Stimulated activated CD4-positive, alpha-beta T cell treated with anti-CD3 and anti-CD28 coated beads, Interleukin-15, amount 100 ng/mL, for 48 hours (primary cell): ENCODE data around the gene TIMM8A.

Experiments
- DNase-seq, 2 donors: peaks; one replicate each; pipeline ENCODE4 v3.0.0-alpha.2; 2020; ENCODE audit warnings: low read depth in 2 of 2

TIMM8A gene

DNA sequence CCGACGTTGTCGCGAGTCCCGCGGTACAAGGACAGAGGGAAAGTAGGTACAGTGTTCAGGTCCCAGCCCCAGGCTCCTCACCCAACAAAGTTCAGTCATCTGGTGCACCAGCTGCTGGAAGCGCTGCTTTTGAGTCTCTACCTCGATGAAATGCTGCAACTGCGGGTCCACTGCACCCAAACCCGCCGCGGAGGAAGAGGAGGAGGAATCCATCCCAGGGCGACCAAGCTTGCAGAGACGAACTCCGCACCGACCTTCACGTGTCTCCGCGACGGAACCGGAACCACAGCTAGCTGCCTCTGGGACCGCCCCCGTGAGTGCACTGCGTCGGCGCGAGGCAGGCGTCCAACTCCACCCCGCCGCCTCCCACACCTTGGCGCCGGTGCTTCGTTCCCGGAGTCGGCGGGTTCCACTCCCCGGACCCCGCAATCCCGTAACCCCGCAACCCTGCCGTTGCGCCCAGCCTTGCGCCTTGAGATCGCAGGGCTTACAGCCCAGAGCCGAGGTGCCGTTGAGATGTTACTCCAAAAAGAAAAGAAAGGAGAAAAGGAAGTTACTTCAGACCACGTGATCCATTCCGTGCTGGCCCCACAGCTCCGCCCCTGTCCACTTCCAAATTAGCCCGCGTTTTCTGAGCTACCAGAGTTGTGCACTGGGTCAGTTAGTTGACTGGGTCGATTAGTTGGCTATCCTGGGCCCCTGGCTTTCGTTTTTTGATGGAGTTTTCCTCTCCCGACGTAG, at the start of gene TIMM8A:
TIMM8A (minus strand) TSS at position 291 of the 741 bp plus-strand sequence; CDS start at position 213, 78 bp downstream.
- peak; percentile 52 to 66 for DNase-seq

DNA sequence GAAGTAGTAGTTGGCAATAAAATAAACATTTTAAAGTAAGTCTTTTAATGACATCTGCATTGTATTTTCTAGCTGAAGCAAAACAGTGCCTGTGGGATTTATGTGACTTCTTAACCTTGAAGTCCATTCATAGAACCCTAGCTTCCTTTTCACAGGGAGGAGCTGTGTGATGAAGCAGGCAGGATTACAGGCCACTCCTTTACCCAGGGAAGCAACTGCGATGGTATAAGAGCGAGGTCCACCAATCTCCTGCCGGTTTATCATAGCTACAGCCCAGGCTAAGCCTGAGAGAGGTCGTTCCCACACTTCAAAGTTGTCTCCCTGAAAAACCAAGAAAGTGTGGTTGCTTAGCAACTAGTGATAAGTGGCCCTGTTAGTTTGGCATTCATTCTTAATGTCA, 49.2 kb upstream of the TIMM8A start:
- DNase-seq = no peak

GRCh38 chrX:101395789-101396188, 47.2 kb upstream of the TIMM8A start:
- no peak for DNase-seq

DNA sequence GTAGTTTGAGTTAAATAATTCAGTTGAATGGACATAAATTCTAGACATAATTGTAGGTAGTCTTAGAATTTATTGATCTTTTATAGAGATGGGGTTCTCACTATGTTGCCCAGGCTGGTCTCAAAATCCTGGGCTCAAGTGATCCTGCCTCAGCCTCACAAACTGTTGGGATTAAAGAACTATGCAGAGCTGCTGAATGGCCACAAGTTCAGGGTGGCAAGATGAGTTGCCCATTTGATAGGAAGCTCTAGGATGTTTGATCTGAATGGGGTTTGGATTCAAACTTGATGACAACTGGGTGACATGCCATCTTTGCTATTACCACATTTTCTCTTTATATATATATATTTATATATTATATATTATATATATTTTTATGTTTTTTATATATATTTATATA, 45.8 kb upstream of the TIMM8A start:
- DNase-seq = no peak

DNA sequence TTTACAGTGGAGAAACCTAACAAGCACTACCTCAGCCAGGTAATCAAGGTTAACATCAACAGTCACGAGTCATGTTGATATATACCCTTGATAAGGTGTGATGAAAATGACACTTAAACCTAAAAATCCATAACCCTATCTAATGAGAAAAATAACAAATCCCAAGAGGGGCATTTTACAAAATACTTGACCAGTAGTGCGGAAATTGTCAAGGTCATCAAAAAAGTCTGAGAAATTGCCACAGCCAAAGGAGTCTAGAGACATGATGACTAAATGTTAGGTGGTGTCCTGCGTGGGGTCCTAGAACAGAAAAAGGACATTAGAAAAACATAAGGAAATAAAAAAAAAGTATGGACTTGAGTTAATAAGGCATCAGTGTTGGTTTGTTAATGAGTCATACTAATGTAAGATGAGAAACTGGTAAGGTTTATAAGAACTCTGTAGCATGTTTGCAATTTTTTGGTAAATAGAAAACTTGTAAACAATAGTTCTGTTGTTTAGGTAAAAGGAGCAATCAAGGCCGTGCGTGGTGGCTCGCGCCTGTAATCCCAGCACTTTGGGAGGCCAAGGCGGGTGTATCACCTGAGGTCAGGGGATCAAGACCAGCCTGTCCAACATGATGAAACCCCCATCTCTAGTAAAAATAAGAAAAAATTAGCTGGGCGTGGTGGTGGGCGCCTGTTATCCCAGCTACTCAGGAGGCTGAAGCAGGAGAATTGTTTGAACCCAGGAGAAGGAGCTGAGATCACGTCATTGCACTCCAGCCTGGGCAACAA, 45.2 kb upstream of the TIMM8A start:
- DNase-seq = no peak

DNA sequence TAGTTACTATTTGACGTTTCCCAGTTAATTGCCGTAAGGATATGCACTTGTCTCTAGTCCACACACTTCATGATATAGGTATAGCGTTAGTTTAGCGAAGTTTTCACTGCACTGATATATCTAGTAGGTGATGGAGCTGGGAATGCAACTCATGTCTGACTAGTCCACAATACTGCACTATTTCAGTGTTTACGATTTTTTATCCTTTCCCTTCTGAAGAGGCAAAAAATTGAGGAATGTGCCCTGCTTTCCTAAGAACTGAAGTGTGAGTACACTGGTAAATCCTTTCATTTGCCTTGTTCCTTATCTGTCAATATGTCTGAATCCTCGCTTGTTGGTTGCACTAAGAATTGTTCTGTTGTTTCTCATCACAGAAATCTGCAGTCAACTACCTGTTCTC, 43.3 kb upstream of the TIMM8A start:
- DNase-seq = no peak

DNA sequence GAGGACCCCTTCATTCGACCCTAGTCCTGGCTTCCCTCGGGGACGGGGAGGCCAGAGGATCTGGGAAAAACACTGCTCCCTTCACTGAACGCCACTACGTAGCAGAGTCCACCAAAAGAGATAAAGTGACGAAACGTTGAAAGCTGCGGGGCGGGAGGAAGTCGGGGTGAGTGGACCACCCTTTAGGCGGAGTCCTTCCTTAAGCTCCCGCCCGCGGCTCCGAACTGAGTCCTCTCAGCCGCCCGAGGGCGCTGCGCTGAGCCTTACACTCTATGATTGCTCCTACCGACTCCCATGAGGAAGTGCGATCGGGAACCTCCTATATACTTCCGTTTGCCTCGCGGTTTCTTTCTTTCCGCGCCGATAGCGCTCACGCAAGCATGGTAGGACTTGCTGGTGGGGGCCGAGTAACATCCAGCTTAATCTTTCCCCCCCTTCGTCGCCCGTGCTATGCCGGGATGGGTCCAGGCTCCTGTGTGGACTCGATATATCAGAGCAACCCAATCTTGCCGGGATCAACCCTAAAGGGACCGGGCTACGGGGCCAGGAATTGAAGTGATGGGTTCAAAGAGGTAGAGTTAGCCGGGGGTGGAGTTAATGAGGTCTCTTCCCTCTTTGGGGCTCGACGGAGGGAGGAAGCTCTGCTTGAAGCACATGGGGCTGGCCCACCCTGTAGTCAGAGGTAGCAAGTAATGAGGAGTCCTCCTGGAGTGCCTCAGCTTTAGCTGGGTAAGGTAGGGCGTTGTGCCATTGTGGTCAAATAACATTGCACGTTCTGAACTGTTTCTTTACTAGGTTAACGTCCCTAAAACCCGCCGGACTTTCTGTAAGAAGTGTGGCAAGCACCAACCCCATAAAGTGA, 42.4 kb upstream of the TIMM8A start, which contains the start of gene RPL36A:
RPL36A (plus strand) TSS at position 348 of the 862 bp plus-strand sequence; CDS start at position 381, 33 bp downstream.
- peak; percentile 68 to 70 for DNase-seq

DNA sequence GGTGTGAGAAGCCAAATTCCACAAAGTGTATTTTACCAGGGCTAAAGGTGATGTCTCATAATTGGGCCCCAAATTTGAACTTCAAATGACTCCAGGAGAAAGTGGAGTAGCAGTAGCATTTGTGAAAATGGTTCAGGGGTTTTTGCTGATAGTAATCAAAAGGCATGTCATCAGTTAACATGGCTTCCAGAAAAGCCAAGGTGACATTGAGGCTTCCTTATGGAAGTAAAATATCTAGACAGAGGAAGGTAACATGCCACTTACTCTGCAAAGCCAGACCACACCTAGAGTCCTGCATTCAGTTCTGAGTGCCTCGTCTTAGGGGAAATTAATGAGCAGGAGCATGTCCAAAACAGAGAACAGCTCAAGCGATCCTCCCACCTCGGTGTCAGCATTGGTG, 40.1 kb upstream of the TIMM8A start:
- no peak for DNase-seq

- DNase-seq = no peak
Measured at GRCh38 chrX:101386542-101386885, 38.0 kb upstream of the TIMM8A start.

GRCh38 chrX:101385795-101386541, 37.4 kb upstream of the TIMM8A start, which contains the start of gene BTK:
TSS of gene BTK (minus strand) at chrX:101386191. CDS start at chrX:101375284, 10,907 bp downstream.
- DNase-seq = no peak

DNA sequence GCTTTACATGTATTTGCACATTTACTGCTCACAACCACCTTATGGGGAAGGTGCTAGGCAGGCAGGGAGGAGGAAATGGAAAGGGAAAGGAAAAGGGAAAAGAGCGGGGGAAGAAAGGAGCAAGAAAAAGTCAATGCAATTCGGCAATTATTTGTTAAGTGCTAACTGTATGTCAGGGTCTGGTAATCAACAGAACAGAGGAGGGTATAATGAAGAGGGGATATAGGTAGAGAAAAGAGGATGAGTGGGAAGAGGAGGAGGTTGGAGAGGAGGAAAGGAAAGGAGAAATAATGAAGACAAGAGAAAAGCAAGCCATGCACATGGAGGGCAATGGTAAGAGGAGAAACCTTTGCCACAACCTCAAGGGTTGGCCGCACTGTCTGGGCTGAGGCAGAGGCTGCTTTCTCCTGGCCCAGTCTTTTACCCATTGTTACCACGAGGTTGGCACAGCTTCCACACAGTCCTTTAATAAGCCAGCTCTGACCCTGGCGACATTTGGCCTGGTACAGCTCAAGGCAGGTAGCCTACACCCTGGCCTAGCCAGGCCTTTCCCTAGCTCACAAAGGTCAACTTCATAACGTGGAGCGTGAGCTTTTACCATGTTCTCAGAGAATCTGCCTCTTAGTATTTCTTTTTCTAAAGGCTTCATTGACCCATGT, 36.6 kb upstream of the TIMM8A start:
- DNase-seq = no peak

- no peak for DNase-seq
Measured at GRCh38 chrX:101383679-101384205, 35.2 kb upstream of the TIMM8A start.

- no peak for DNase-seq
Measured at GRCh38 chrX:101377547-101377946, 29.0 kb upstream of the TIMM8A start.

DNA sequence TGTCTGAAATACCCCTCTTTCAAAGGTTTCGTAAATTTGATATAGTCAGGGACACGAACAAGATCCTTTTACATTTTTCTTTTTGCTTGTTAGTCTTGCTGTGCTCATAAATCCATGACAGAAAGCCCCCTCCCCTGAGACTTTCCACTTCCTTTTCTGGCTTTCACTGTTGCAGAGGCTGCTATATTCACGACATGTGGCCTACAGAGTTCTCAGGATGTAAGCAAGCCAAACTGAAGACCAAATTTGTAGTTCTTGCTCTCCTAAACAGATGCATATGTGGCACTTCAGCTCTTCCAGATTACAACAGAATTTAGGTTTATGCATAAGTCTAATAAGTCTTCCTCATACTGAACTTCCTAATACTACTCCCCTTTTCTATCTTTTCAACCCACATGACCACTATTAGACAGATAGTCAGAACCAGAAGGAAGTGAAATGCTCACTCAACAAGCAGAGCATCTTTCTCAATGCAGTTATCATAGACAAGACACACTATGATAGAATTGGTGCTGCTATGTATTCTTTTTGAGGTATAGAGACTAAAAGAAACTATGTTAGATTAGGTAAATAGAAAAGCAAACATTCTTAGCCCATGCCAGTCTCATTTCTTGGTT, 22.5 kb upstream of the TIMM8A start:
- DNase-seq = no peak

GRCh38 chrX:101369687-101370086, 21.1 kb upstream of the TIMM8A start:
- DNase-seq = no peak

DNA sequence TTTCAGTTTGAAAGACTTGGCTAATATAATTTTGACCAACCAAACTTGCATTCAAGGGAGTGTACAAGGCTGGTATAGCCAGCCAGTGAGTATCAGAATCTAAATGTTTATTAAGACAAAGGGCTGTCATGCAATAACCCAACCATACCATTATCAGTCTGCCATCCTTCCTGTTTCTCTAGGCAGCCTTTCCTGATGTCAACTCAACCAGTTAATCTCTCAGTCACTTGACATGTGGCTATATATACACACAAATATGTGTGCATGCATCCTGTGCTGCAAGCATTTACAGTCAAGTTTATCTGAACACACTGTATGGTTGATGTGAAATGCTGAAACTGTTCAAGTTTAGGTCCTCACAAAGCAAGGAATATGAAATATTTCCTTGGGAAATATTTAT, 20.3 kb upstream of the TIMM8A start:
- no peak for DNase-seq

DNA sequence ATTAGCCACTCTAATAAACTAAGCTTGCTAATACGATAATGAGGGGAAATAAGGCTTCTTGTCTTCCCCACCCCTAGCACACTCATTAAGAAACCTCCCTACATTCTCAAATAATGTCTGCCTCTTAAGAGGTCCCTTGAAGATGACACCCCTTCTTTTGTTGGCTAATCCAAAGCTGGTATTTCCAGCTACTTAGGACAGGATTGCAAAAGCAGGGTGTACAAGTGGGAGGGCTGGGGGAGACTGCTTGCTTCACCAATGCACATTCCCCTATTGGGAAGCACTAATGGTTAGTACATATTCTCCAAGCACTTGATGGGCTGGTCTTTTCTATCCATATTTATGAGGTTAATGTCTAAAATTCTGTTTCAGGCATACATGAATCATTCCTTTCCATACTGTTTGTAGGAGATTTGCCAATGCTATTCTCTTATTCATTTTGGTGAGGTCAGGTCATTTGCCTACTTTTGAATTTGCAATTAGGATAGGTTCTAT, 16.8 kb upstream of the TIMM8A start:
- no peak for DNase-seq

GRCh38 chrX:101362757-101363156, 14.2 kb upstream of the TIMM8A start:
- no peak for DNase-seq

- DNase-seq = no peak
Measured at GRCh38 chrX:101362116-101362515, 13.6 kb upstream of the TIMM8A start.

DNA sequence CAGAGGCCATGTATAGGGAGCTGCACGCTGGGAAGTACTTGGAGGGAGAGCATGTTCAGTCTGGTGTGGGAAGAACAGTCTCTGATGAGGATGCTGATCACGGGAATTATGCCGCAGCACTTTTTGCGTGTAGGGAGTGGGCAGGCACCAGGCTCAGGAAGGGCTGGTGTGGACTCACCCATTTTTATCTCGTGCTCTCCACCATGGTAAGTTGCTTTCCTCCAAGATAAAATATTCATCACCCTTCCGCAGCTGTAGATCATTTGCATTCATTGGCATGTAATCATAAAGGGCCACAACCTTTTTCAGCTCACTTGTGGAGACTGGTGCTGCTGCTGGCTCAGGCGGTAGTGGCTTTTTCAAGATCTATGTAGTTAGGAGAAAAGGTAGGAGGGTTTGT, 11.8 kb upstream of the TIMM8A start:
- DNase-seq = no peak
